Limb (tissue), 2 donors: ENCODE measurements around the gene COQ8A.
A peak's percentile ranks its signal among the peaks of the same experiment; 100 is the strongest.

Source experiments
- DNase-seq, 2 donors: peaks; one replicate each; pipeline ENCODE4 v3.0.0-alpha.2; 2016; ENCODE audit errors: extremely low spot score in 2 of 2

The COQ8A gene

DNA sequence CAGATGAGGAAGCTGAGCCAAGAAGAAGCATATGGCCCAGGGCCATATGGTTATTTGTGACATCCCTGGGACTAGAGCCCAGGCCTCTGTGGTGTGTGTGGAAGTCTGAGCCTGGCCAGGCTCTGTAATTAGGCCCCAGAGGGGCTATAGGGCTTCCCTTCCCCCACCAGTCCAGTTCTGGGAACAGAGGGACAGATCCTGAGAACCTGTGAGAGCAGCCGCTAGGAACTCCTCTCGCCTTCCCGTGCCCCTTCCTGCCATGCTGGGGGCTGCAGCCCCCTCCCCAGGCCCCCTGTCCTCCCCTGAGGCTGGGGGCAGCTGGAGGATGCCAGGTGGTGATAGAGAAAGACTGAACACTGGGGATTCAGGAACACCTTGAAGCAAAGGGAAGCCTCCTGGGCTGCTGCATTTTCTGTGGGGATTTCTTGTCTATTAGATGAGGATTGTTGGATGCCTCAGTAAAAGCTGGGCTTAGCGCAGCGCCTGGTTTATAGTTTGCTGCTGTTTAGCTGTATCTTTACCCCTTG is 33.3 kb downstream of the COQ8A start:
- DNase-seq: peak; percentile 27 to 29

DNA sequence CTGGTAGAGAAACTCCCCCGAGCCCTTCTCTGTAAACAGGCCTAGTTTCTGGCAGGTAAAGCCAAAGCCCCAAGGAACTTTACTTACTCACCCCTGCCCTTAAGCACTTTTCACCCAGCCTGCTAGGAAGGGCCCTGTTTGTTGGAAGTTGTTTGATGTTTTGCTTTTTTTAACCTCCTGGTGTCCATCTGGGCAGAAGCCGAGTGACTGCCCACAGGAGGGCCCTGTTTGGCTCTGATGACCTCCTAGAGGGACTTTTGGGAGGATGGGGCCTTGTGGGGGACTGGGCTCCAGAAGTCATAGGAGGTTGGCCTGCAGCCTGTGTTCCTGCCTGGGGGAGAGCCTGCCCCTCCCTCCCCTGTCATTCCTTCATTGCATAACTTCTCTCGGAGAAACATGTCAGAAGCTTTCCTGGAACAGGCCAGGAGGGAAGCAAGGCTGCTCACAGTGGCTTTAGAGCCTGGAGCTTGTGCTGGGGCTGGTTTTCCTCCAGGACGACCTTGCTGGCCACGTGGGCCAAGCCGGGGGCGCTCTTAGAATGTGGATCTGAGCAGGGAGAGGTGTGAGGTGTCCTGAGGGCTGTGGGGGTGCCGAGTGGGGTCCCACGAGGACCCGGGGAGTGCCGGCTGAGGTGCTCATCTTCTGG is 33.9 kb downstream of the COQ8A start:
- peak in 1 of 2 donors; percentile 34 for DNase-seq

DNA sequence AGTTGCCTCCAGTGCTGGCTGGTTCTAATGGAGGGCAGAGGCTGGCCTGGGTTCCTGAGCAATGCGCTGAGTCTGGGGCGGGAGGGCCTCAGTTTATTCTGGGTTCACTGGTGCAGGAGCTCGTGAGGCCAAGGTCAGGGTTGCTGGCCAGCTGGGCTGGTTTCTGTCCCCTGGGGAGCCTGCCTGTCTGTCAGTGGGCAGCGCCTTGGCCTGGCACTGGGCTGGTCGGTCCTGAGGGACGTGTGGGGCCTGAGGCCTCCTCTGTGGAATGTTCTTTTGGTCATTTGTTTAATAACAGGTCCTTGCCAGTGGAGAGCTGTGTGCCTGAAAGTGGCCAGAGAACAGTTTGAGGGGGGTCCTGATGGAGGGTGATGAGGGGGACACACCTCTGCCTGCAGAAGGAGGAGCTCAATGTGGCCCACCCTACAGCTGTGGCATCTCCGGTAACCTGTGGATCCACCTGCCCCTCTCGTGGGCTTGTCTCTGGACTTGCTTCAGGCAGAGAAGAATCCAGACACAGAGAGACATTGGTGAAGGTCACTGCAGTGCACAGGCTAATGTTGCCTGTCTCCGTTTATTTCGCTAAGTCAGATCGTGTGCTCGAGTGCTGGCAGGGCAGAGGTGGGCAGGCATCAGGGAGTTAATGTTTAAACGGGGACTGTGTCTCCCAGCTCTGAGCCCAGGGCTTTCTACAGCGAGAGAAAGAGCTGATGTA is 34.6 kb downstream of the COQ8A start:
- peak in 1 of 2 donors; percentile 31 for DNase-seq

DNA sequence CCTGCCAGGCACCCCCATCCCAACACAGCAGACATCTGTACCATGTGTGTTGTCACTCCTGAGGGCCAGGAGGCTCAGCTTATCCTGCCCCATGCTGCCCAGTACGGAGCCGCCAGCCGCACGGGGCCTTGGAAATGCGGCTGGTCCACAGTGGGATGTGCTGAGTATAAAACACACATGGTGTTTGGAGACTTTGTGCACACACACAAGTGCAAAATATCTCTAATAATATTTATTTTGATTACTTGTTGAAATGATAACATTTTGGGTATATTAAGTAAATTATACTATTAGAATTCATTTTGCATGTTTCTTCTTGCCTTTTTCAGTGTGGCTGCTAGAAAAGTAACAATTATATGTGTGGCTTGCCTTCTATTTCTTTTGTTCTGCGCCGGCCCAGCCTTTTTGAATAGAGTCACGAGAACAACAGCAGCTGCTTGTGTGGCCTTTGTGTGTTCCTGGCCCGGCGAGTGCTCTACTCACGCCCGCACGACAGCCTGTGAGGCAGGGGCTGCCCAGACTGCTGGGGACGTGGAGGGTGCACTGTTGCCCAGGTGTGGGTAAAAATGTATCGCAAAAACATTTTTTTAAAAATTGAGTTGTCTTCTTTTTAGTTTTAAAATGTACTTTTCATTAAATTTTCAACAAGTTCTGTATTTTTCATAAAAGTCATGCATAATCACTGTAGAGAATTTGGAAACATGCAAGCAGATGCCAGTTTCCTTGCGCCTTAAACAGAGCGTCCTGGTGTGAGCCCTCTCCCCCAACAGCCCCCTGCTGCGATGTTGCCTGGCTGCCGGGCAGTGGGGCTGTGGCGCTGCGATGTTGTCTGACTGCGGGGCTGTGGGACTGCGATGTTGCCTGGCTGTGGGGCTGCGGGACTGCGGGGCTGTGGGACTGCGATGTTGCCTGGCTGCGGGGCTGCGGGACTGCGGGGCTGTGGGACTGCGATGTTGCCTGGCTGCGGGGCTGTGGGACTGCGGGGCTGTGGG is 35.5 kb downstream of the COQ8A start:
- no peak for DNase-seq

DNA sequence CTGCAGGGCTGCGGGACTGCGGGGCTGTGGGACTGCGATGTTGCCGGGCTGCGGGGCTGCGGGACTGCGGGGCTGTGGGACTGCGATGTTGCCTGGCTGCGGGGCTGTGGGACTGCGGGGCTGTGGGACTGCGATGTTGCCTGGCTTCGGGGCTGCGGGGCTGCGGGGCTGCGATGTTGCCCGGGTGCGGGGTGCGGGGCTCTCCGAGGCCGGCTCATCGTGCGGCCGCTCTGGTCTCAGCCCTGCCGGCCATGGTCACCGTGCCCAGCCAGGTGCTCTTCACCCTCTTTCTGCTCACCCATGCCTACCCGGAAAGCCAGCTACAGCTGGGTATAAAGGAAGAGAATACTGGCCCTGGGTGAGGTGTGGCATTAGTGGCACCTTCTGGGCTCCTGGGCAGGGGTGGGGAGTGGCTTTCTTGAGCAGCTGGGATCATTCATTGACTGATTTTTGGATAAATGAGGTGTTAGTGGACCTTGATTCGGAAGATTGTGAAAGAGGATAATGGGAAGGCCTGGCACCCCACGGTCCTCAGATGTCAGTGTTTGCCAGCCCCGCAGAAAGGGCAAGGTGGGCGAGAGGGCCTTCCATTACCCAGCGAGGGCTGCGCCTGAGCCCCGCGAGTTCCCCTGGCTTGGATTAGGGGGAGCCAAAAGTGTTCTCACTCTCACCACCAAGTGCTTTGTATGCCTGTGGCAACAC is 36.3 kb downstream of the COQ8A start:
- DNase-seq: no peak

DNA sequence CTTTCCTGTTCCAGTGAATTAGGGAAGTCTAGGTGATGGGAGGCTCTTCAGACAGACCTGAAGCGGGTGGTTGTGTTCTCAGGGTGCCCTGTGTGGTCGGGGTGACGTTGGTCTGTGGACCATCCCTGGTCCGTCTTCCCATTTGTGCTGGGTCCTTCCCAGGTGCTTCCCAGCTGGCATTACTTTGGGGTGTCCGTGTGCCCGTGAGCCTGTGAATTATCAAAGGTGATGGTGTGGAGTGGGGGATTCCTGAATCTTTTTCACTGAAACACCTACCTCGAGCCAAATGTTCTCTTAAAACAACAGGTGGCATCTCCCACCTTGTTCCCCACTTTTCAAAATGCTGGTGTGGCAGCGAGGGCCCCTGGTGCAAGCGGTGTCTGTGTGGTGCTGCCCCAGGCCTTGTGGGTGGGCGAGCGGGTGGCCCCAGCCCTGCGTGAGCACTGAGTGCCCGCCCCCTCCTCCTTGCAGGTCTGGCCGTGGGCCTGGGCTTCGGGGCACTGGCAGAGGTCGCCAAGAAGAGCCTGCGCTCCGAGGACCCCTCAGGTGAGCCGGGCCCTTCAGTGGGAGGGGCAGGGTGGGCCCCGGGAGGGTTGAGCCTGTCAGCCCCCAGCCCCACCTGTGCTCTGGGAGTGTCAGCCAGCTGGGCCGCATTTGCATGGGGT is 37.0 kb downstream of the COQ8A start:
- DNase-seq: no peak

DNA sequence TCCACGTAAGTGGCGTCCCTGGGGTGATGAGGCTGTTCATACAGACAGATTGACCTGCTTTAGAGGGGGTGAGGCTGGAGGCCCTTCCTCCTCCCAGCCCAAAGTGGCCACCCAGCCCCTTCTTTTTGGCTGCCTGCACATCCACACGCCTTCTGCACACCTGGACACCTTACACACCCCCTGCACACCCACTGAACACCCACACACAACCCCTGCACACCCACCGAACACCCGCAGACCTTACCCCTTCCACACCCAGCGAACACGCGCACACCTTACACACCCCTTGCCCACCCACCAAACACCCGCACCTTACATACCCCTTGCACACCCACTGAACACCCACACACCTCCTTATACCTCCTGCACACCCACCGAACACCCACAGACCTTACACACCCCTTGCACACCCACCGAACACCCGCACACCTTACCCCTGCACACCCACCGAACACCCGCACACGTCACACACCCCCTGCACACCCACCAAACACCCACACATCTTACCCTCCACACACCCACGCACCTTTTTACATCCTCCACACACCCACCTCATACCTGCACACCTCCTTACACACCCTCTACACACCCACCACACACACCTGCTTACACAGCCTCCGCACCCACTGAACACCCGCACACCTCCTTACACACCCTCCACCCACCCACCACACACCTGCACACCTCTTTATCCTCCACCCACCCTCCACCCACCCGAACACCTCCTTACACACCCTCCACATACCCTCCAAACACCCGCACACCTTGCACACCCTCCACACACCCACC is 37.7 kb downstream of the COQ8A start:
- no peak for DNase-seq

DNA sequence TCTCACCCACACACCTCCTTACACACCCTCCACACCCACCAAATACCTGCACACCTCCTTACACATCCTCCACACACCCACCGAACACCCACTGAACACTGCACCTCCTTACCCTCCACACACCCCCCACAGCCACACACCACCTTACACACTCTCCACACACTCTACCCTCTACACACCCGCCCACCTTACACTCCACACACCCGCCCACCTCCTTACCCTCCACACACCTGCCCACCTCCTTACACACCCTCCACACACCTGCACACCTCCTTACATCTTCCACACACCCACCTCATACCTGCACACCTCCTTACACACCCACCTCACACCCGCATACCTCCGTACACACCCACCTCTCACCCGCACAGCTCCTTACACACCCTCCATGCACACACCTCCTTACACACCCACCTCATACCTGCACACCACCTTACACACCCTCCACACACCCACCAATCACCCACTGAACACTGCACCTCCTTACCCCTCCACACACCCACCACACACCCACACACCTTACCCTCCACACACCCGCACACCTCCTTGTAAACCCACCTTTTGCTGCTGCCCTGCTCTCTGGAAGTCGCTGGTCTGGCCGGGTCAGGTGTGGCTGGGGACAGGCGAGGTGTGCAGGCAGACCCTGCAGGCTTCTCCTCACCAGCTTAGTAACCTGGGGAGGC is 38.5 kb downstream of the COQ8A start:
- no peak for DNase-seq

DNA sequence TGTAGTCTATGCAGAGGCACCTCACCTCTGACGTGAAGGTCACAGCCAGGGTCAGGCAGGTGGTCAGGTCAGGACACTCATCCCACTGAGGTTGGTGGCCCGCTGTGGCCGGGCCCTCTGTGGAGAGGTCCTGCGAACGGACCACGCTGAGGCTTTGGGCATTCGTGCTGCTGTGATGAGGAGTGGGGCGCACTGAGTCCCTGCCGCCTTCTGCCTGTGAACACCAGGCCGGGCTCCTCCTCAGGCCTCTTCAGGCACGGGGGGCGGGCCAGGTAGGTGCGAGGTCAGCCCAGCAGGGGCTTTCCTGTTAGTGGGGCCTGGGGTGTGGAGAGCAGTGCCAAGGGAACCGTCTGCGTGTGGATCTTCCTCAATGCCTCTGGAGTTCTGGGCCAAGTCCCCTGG is 39.0 kb downstream of the COQ8A start:
- no peak for DNase-seq

DNA sequence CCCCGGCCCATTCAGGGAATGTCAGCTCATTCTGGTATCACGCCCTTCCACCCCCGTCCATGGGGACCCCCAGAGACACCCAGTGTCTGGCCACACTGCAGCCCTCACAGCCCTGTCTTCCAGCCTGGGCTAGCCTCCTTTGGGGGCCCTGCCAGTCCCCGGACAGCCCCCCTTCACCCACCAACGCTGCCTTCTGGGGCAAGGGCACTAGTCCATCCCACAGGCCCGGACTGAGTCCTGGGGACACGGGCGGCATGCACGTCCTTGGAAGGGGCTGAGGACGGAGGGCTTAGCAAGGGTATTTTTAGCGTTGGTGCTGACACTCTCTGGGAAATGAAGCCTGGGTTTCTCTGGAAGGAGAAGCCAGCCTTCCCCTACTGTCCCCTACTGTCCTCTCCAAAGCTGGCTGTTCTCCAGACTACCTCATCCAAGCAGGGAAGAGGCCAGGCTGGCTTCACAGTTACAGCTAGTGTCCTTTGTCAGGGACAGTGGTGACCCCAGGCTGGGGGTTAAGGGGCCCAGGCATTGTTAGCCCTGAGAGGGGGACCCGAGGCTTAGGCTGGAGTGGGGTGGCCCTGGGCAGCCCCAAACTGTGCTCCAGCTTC is 39.5 kb downstream of the COQ8A start:
- DNase-seq: no peak

DNA sequence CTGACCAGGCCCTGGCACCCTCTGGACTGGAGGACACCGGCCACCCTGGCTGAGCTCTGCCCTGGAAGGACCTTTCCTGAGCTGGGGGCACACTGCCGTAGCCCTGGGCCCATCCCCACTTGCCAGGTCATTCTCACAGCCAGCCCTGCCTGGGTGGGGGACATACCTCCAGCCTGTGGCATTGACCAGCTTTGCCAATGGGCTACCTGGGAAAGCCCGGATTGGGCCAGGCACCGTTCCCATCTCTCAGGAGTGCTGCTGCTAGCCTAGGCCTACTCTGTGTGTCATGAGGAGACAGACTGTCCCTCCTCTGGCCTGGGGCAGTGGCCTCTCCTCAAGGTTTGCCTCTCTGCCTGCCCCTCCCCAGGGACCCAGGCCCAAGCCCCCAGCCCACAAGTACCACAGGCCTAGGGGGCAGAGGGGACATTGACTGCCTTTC is 40.0 kb downstream of the COQ8A start:
- no peak for DNase-seq

DNA sequence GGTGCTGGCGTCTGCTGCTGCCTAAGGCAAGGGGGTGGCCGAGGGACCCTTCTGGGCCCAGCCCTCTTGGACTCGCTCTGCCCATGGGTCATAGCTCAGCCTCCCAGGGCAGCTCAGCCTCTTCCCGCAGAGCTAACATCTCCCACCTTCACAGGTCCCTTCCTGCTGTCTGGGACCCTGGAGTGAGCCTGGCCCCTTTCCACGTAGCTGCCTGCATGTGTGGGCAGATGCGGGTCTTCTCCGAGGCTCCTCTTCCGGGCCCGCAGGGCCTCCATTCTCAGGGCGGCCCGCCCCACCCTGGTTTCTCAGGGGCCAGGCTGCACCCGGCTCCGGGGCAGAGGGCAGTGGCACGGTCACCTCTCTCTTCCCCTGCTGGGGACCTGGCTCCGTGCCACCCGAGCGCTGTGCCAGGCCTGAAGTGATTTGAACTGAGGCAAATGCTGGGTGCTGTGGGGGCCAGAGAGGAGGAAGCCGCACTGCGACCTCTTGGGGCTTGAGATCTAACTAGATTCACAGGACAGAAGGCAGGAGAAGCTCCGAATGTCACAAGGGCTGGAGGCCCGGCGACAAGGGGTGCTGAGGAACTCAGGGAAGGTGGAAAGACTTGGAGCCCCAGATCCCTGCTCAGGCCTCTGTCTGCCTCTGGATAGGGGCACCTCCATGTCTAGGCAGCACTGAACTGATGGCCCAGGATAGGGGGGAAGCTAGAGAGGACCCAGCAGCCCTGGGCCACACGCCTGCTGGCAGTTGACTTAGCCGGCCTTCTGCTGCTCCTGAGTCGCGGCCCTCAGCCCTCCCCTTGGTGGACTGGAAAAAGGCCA is 40.7 kb downstream of the COQ8A start:
- no peak for DNase-seq

DNA sequence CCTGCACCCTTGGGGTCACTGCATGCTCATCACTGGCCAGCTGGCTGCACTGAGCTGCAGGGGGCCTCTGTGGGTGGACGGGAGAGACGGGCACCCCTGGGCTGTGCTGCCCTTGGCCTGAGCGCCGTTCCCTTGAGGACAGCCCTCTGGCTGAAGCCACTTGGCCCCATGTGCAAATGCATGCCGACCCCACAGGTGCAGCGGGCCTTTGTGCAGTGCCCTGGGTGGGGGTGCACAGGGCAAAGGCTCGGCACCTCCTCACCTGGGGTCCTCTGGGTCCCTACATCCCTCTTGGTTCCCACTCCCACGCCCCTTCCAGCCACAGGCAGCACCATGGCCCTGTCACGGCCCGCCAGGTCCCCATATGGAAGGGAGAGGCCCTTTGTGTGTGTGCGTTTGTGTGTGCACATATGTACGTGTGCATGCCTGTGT is 41.3 kb downstream of the COQ8A start:
- DNase-seq: no peak

DNA sequence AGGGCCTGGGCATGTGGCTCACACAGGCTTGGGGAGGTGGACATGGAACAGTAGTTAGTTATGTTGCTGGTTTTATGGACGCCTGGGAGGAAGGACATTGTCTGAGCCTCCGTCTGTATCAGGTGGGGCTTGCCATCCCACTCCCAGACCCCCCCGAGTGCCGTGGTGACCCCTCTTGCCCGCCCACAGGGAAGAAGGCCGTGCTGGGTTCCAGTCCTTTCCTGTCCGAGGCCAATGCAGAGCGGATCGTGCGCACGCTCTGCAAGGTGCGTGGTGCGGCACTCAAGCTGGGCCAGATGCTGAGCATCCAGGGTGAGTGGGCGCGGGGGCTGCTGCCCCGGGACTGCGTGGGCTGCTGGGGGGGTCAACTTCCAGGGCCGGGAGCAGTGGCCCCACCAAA is 41.7 kb downstream of the COQ8A start:
- DNase-seq: no peak

DNA sequence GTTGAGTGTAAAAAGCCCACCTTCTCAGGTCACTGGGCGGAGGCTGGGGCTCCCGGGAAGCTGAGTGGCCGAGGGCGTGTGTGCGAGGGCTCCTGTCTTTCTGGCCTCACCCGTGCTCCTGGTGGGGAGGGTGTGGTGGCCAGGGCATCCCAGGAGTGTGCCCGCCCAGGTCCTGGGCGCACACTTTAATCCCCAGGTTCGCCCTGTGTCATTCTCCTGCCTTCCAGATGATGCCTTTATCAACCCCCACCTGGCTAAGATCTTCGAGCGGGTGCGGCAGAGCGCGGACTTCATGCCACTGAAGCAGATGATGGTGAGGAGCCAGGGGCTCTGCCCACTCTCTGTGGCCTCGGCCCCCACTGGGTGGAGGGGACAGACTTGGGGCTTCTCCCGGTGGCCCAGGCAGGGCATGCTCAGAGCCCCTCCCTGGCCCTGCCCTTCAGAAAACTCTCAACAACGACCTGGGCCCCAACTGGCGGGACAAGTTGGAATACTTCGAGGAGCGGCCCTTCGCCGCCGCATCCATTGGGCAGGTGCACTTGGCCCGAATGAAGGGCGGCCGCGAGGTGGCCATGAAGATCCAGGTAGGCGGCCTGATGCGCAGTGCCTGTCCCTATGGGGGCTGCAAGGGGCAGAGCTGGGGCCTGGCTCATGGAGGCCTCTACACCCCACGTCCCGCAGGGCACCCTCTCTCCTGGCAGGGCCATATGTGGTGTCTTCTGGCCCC is 42.5 kb downstream of the COQ8A start:
- DNase-seq: no peak

DNA sequence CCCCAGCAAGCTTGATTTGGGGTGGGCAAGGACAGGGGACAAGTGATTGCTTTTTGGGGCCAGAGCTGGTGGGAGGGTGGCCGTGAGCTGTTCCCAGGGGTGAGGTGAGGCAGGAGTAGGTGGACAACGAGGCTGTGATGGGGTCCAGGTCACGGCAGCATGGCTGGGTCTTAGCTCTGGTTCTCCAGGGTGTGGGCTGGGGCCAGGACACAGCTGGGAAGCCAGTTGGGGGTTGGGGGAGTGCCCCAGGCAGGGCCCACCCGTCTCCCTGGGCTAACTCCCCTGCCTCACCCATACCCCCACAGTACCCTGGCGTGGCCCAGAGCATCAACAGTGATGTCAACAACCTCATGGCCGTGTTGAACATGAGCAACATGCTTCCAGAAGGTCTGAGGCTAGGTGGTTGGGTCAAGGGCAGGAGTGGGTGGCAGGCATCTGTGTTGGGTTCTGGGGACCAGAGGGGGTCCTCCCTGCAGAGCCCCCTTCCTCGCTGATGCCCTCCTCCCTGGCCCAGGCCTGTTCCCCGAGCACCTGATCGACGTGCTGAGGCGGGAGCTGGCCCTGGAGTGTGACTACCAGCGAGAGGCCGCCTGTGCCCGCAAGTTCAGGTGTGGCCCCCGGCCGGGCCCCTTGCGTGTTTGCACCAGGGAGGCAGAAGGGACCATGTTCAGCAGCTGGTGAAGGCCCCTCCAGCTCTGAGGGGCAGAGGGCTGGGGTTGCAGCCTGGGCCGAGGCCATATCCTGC is 43.3 kb downstream of the COQ8A start:
- no peak for DNase-seq

DNA sequence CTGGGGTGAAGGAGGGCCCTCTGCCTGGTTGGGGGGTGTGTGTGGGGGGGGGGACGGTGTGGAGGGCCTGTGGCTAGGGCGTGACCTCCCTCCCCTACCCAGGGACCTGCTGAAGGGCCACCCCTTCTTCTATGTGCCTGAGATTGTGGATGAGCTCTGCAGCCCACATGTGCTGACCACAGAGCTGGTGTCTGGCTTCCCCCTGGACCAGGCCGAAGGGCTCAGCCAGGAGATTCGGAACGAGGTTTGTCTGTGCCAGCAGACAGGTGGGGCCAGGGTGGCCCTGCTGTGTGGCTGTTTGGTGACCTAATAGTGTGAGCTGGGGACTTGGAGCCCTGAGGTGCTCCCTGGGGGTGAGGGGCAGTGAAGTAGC is 43.9 kb downstream of the COQ8A start:
- DNase-seq: no peak
